ENCODE results near the gene RIPPLY2.

RIPPLY2 gene

DNA sequence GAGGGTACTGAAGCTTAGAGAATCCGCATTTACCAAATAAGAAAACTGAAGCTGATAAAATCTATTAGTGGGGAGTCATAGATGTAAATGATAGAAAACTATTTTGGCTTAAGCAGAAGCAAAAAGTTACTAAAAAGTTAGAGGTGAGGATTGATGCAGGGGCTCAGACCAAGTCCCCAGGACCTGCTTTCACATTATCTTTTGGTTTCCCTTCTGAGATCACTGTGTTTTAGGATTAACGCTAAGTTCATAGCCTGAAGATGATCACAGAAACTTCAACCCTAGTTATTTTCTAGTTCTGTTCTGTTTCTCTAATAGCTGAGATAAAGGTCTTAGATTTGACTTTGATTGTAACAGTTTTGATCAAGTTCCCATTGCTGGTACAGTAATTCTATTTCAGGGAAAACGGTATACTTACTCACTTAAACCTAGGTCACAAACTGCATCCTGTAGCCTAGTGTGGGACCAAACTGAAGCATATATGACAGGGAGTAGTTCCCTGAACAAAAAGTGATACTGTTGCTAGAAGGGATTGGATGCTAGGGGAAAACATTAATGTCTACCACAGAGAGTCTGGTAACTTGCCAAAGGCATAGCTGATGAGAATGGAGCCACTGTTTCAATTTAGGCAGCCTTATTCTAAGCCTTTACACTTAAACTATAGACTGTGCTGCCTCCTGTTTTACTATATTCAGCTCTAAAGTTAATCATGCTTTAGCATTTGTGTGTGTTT is 19.4 kb downstream of the RIPPLY2 start:
- TF ChIP-seq, protein P1, sequence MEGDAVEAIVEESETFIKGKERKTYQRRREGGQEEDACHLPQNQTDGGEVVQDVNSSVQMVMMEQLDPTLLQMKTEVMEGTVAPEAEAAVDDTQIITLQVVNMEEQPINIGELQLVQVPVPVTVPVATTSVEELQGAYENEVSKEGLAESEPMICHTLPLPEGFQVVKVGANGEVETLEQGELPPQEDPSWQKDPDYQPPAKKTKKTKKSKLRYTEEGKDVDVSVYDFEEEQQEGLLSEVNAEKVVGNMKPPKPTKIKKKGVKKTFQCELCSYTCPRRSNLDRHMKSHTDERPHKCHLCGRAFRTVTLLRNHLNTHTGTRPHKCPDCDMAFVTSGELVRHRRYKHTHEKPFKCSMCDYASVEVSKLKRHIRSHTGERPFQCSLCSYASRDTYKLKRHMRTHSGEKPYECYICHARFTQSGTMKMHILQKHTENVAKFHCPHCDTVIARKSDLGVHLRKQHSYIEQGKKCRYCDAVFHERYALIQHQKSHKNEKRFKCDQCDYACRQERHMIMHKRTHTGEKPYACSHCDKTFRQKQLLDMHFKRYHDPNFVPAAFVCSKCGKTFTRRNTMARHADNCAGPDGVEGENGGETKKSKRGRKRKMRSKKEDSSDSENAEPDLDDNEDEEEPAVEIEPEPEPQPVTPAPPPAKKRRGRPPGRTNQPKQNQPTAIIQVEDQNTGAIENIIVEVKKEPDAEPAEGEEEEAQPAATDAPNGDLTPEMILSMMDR (IDR thresholded peaks at IDR 0.05; ENCODE audit: extremely low read depth, missing control alignments): no peak
- no peak for DNase-seq (ENCODE audit: low spot score)

DNA sequence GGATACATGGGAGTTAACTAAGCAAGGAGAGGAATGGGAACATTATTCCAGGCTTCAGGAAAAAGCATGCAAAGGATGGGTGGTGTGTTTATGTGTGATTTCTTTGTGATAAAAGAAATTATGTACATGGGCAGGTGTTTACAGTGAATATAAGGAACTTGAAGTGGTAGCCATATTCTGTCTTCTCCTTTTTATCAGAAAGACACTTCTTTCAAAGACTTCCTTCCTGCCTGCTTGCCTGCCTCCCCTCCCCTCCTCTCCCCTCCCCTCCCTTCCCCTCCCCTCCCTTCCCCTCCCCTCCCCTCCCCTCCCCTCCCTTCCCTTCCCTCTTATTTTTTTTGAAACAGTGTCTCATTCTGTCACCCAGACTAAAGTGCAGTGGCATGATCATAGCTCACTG is 20.7 kb downstream of the RIPPLY2 start:
- TF ChIP-seq, protein P1 (IDR thresholded peaks at IDR 0.05; ENCODE audit: extremely low read depth, missing control alignments): no peak

DNA sequence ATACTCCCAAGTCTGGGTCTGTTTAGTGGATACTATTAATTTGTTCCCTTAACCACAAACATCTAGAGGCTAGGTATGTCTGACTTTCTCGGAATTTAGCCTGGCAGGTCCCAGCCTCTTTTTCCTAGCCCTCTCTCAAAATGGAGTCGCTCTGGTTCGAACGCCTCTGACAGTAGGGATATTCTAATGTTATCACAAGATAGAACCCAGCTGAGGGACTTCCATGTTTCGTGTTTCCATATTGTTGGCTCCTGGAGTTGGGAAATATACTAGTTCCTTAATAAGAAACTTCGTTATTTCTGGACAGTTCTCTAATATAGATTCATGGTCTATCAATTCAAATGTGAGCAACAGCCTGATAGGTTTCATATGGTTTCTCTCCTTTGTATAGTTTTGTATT is 22.7 kb downstream of the RIPPLY2 start:
- TF ChIP-seq, protein P1 (IDR thresholded peaks at IDR 0.05; ENCODE audit: extremely low read depth, missing control alignments): no peak

More for the DNA sequence above, 20.7 kb downstream of the RIPPLY2 start:
- no peak for DNase-seq (ENCODE audit: low spot score)

DNA sequence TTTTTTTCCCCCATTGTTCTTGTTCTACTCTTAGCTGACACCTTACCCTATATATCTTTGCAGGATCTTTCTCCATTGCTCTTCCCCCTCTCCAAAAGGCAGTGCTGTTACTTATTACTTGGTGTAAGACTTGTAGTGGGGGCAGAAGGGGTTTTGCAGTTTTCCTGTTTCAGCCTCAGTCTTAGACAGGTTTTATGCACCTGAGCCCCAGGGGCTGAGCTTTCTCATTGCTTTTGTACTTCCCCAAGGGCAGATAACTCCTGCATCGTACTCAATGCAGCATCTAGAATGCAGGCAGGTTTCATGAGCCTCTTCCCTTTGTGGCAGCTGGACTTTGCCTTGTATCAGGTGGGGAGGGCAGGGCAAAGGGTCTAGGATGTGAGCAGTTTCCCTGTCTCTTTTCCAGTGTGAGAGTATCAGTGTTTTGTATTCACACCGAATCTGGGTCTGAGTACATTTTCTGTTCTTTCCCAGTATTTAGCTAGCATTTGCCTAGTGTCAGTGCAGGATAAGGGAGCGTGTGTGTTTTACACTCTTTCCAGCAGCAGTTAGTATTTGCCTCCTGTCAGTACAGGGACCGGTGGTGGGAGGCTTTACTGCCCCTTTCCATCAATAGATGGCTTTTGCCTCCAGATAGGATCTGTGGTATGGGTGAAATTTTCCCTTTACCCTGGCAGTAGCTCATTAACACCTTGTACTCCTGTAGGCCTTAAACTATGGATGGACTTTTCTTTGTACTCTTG is 25.9 kb downstream of the RIPPLY2 start:
- no peak for DNase-seq (ENCODE audit: low spot score)
- TF ChIP-seq, protein P1 (IDR thresholded peaks at IDR 0.05; ENCODE audit: extremely low read depth, missing control alignments): no peak

More for the DNA sequence above, 22.7 kb downstream of the RIPPLY2 start:
- DNase-seq (ENCODE audit: low spot score): no peak

DNA sequence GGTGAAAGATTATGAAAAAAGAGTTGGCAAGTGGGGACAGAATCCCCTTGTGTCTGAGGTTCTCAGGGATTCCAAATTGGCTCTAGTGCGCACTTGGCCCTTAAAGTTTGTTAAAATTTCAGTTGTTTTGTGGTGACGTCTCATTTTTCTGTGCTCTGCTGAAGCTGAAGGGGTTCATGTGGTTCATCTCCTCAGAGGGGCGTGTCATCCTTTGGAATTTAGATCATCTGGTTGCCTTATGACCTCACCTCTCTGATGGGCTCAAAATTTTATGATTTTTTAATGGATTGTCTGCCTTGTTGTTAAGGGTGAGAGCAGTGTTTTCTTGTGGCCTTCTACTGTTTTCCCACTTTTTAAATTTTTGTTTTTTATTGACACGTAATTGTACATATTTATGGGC is 26.6 kb downstream of the RIPPLY2 start:
- no peak for DNase-seq (ENCODE audit: low spot score)
- TF ChIP-seq, protein P1 (IDR thresholded peaks at IDR 0.05; ENCODE audit: extremely low read depth, missing control alignments): no peak

DNA sequence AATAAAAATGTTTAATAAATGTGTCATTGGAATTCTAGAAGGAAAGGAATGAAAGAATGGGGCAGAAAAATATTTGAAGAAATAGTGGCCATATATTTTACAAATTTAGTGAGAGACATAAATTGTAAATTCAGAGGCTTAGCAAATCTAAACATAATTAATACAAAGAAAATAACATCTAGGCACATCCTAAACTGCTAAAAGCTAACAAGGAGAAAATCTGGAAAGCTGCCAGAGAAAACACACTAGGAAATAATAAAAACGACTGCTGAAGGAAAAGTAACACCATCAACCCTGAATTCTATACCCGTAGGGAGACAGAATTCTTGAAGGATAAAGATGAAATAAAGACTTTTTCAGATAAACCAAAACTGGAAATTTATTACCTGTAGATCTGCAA is 30.1 kb downstream of the RIPPLY2 start:
- no peak for DNase-seq (ENCODE audit: low spot score)
- TF ChIP-seq, protein P1 (IDR thresholded peaks at IDR 0.05; ENCODE audit: extremely low read depth, missing control alignments): no peak

DNA sequence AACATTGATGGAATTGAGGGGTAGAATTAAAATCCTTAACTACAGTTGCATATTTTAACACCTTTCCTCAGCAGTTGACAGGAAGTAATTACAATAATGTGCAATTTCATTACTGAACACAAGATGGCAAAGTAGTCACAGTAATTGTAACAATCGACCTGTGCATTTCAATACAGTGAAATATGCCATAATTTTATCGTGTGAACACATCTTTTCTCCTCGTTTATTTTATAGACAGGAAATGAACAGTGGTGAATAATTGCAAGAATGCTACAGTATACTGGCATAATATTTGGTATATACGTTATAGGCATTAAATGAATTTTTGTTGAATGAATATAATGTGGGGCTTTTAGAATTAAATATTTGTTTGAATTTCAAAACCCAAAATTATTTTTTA is 31.4 kb downstream of the RIPPLY2 start:
- TF ChIP-seq, protein P1 (IDR thresholded peaks at IDR 0.05; ENCODE audit: extremely low read depth, missing control alignments): peak; percentile 48
- peak; percentile 45 for DNase-seq (ENCODE audit: low spot score)

Data from GM20000 (cell line).